H9 (cell line): ENCODE measurements around the gene EVX2. TPM values are rescaled to one million over a fixed set of nuclear protein-coding genes. Genes with fewer than 3 reads are reported as not detected.

Experiments used
- DNase-seq: peaks from one replicate; pipeline ENCODE4 v3.0.0-alpha.2; 2017
- H2AFZ ChIP-seq: one replicate; pipeline ENCODE4 v1.6.1; 2013; ENCODE audit warnings: mild to moderate bottlenecking, low read length, control low read depth, moderate library complexity
- H2AK5ac ChIP-seq: 2 replicates; pipeline ENCODE4 v1.6.1; 2013; ENCODE audit warnings: low read length, control low read depth, mixed read lengths; ENCODE audit not compliant: insufficient read length
- H2BK120ac ChIP-seq: one replicate; pipeline ENCODE4 v1.6.1; 2013; ENCODE audit warnings: low read depth, mild to moderate bottlenecking, low read length, control low read depth, inconsistent platforms; ENCODE audit not compliant: poor library complexity, severe bottlenecking
- H2BK12ac ChIP-seq: 2 replicates; pipeline ENCODE4 v1.6.1; 2013; ENCODE audit warnings: low read length, control low read depth, mixed read lengths, low read depth; ENCODE audit not compliant: insufficient read length
- H2BK15ac ChIP-seq: 2 replicates; pipeline ENCODE4 v1.6.1; 2013; ENCODE audit warnings: low read depth, low read length, control low read depth
- H2BK20ac ChIP-seq: one replicate; pipeline ENCODE4 v1.6.1; 2013; ENCODE audit warnings: low read depth, mild to moderate bottlenecking, low read length, control low read depth, inconsistent platforms; ENCODE audit not compliant: poor library complexity, severe bottlenecking
- H2BK5ac ChIP-seq: 2 replicates; pipeline ENCODE4 v1.6.1; 2013; ENCODE audit warnings: low read length, control low read depth, mixed read lengths; ENCODE audit not compliant: insufficient read length
- H3K14ac ChIP-seq: 2 replicates; pipeline ENCODE4 v1.6.1; 2013; ENCODE audit warnings: low read length, control low read depth; ENCODE audit not compliant: insufficient read depth
- H3K18ac ChIP-seq: 2 replicates; pipeline ENCODE4 v1.6.1; 2013; ENCODE audit warnings: low read depth, mild to moderate bottlenecking, mixed read lengths, low read length, control low read depth; ENCODE audit not compliant: insufficient read length
- H3K23ac ChIP-seq: 2 replicates; pipeline ENCODE4 v1.6.1; 2013; ENCODE audit warnings: low read length, control low read depth, mixed read lengths, low read depth; ENCODE audit not compliant: insufficient read length
- H3K23me2 ChIP-seq: 2 replicates; pipeline ENCODE4 v1.6.1; 2013; ENCODE audit warnings: low read depth, mild to moderate bottlenecking, mixed read lengths, low read length, control low read depth; ENCODE audit not compliant: insufficient read length, poor library complexity, severe bottlenecking
- H3K27ac ChIP-seq: 2 replicates; pipeline ENCODE4 v1.5.1; 2013; ENCODE audit warnings: low read length, control low read depth, mixed read lengths, low read depth; ENCODE audit not compliant: insufficient read length
- H3K27me3 ChIP-seq: 2 replicates; pipeline ENCODE4 v1.6.1; 2013; ENCODE audit warnings: low read length, control low read depth, inconsistent platforms; ENCODE audit not compliant: insufficient read depth
- H3K4ac ChIP-seq: 2 replicates; pipeline ENCODE4 v1.6.1; 2013; ENCODE audit warnings: low read depth, mild to moderate bottlenecking, control low read depth, inconsistent platforms, low read length, moderate library complexity
- H3K4me1 ChIP-seq: 2 replicates; pipeline ENCODE4 v1.6.1; 2013; ENCODE audit warnings: low read length, control low read depth, inconsistent platforms; ENCODE audit not compliant: insufficient read depth
- H3K4me2 ChIP-seq: 2 replicates; pipeline ENCODE4 v1.6.1; 2013; ENCODE audit warnings: low read length, control low read depth, mixed read lengths; ENCODE audit not compliant: insufficient read length, insufficient read depth
- H3K56ac ChIP-seq: 2 replicates; pipeline ENCODE4 v1.6.1; 2013; ENCODE audit warnings: low read depth, mild to moderate bottlenecking, mixed read lengths, low read length, control low read depth; ENCODE audit not compliant: insufficient read length
- H3K79me1 ChIP-seq: 2 replicates; pipeline ENCODE4 v1.6.1; 2013; ENCODE audit warnings: low read depth, mild to moderate bottlenecking, moderate library complexity, low read length, control low read depth, inconsistent platforms; ENCODE audit not compliant: insufficient read depth, poor library complexity, severe bottlenecking
- H3K79me2 ChIP-seq: 2 replicates; pipeline ENCODE4 v1.6.1; 2013; ENCODE audit warnings: low read length, control low read depth, inconsistent platforms; ENCODE audit not compliant: insufficient read depth
- H3K9ac ChIP-seq: 2 replicates; pipeline ENCODE4 v1.6.1; 2013; ENCODE audit warnings: low read length, control low read depth, mixed read lengths; ENCODE audit not compliant: insufficient read length; ENCODE audit errors: extremely low read depth
- H3K9me3 ChIP-seq: one replicate; pipeline ENCODE4 v1.6.1; 2013; ENCODE audit warnings: low read depth, low read length, inconsistent platforms; ENCODE audit not compliant: control insufficient read depth
- H3T11ph ChIP-seq: one replicate; pipeline ENCODE4 v1.6.1; 2013; ENCODE audit warnings: mild to moderate bottlenecking, low read length, control low read depth, inconsistent platforms
- H4K20me1 ChIP-seq: one replicate; pipeline ENCODE4 v1.6.1; 2013; ENCODE audit not compliant: control insufficient read depth, insufficient read length, insufficient read depth
- H4K5ac ChIP-seq: 2 replicates; pipeline ENCODE4 v1.6.1; 2013; ENCODE audit warnings: low read depth, mild to moderate bottlenecking, mixed read lengths, low read length, control low read depth; ENCODE audit not compliant: insufficient read length
- H4K8ac ChIP-seq: replicated peaks from 2 replicates; pipeline ENCODE4 v1.6.1; 2013; ENCODE audit warnings: low read length, control low read depth, mixed read lengths, low read depth; ENCODE audit not compliant: insufficient read length
- H4K91ac ChIP-seq: 2 replicates; pipeline ENCODE4 v1.6.1; 2013; ENCODE audit warnings: low read depth, mild to moderate bottlenecking, moderate library complexity, mixed read lengths, low read length, control low read depth; ENCODE audit not compliant: insufficient read length
- H3K27ac Mint-ChIP-seq, 3 experiments: 2 replicates in 2 of 3; 3 replicates in 1 of 3; pipeline ENCODE4 v1.8.0; 2020 to 2021; ENCODE audit warnings: mixed read lengths in 3 of 3, mild to moderate bottlenecking in 1 of 3, moderate library complexity in 1 of 3
- H3K27me3 Mint-ChIP-seq: 2 replicates; pipeline ENCODE4 v1.8.0; 2021; ENCODE audit warnings: low read depth, mild to moderate bottlenecking, moderate library complexity, mixed read lengths
- H3K36me3 Mint-ChIP-seq, 3 experiments: 2 replicates in 2 of 3; 3 replicates in 1 of 3; pipeline ENCODE4 v1.8.0; 2020 to 2021; ENCODE audit warnings: low read depth in 3 of 3, mixed read lengths in 3 of 3; ENCODE audit not compliant: insufficient read depth in 1 of 3
- H3K4me1 Mint-ChIP-seq, 2 experiments: 2 replicates each; pipeline ENCODE4 v1.8.0; 2020; ENCODE audit warnings: mixed read lengths in 2 of 2
- H3K4me3 Mint-ChIP-seq, 2 experiments: 2 replicates in 1 of 2; 3 replicates in 1 of 2; pipeline ENCODE4 v1.8.0; 2020 to 2021; ENCODE audit warnings: mild to moderate bottlenecking in 2 of 2, mixed read lengths in 2 of 2, moderate library complexity in 1 of 2
- H3K9me3 Mint-ChIP-seq, 2 experiments: 2 replicates in 1 of 2; 3 replicates in 1 of 2; pipeline ENCODE4 v1.8.0; 2020; ENCODE audit warnings: mild to moderate bottlenecking in 2 of 2, mixed read lengths in 2 of 2, moderate library complexity in 1 of 2
- CTCF ChIP-seq: fragments of 200-600 bp; sonication (generic); conservative IDR thresholded peaks from 3 replicates; pipeline ENCODE4 v1.8.0; 2021; ENCODE audit warnings: antibody characterized with exemption, mild to moderate bottlenecking
- WGBS: extraction: QIAGEN DNeasy Blood & Tissue Kit; methylation state at CpG from one replicate; pipeline ENCODE4 v1.1.7; 2013; ENCODE audit warnings: missing lambda C conversion rate, low lambda C conversion rate, mixed read lengths; ENCODE audit not compliant: insufficient read length; ENCODE audit errors: extremely low coverage; 5-methylcytosine and 5-hydroxymethylcytosine counted together
- total RNA-seq: library from RNA; stranded (reverse); gene quantifications from 2 replicates; pipeline ENCODE4 v1.2.1, GENCODE V29; 2021

Gene EVX2
- total RNA-seq, 1 experiment from 2014 or later, result not detected

DNA sequence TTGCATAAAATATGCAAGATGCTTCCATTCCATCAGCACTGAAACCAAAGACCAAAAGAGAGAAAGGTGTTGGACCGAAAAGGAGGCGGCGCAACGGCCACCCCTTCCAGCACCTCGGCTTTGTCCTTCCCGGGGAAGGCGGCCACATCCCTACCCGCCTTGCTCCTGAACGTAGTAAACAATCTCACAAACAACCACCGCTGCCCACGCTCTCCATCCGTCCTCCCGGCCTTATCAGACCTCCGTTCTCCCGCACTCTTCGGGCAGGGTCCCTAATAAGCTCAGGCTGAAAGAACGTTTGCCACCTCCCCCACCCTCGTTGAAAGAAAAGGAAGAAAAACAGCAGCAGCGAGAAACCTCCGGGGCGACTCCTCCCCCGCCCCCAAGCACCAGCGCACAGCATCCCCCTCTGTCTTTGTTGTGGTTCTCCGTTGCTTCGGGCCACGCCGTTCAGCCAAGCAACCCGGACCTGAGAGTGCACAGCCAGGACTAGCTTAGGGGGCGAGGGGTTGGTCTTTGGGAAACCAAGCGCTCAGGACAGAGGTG lies 4.4 kb downstream of the EVX2 start:
- no peak overlapping the region for H2BK15ac ChIP-seq
- no peak overlapping the region for H3K23ac ChIP-seq
- no peak overlapping the region for H2BK5ac ChIP-seq
- H3K4me2 ChIP-seq, result peak overlapping the region; percentile 83
- Mint-ChIP-seq H3K4me1 (peaks cover 23 to 40% of the 10 kb centered on the region in 2 experiments), H3K9me3 (peaks cover 5 to 6% of the 10 kb centered on the region in 2 experiments; a peak in 4 of 5 replicates), H3K36me3 (no peaks in the 10 kb centered on the region), H3K27me3 (peaks cover 96% of the 10 kb centered on the region), H3K4me3 (peak overlapping the region; percentile 52 to 80), H3K27ac (no peak overlapping the region)
- no peak for TF ChIP-seq CTCF
- no peak overlapping the region for H3K18ac ChIP-seq
- peak; percentile 63 for DNase-seq
- no peaks in the 10 kb centered on the region for H3K79me2 ChIP-seq
- no peak overlapping the region for H2BK20ac ChIP-seq
- H3K23me2 ChIP-seq, result peaks cover 7% of the 10 kb centered on the region
- no peak overlapping the region for H3K27ac ChIP-seq
- H3T11ph ChIP-seq, result no peak overlapping the region
- no peak overlapping the region for H2AFZ ChIP-seq
- H3K14ac ChIP-seq, result no peak overlapping the region
- H3K56ac ChIP-seq, result no peak overlapping the region
- H4K5ac ChIP-seq, result no peak overlapping the region
- H4K8ac ChIP-seq, result no peak overlapping the region
- no CpG with 5 or more reads among the region's 30 CpGs for WGBS
- no peaks in the 10 kb centered on the region for H3K9me3 ChIP-seq
- no peaks in the 10 kb centered on the region for H3K79me1 ChIP-seq
- H3K4me1 ChIP-seq, result no peaks in the 10 kb centered on the region
- no peak overlapping the region for H4K91ac ChIP-seq
- H3K27me3 ChIP-seq, result peaks cover 87% of the 10 kb centered on the region
- H3K4ac ChIP-seq, result no peak overlapping the region
- H2BK12ac ChIP-seq, result no peak overlapping the region
- H2AK5ac ChIP-seq, result no peak overlapping the region
- H3K9ac ChIP-seq, result no peak overlapping the region
- H2BK120ac ChIP-seq, result no peak overlapping the region
- no peaks in the 10 kb centered on the region for H4K20me1 ChIP-seq
